Thyroid gland (tissue), 4 donors: ENCODE results near the gene BIRC3. TPM values are rescaled to one million over a fixed set of nuclear protein-coding genes. Genes with fewer than 3 reads are reported as not detected.
A peak's percentile ranks its signal among the peaks of the same experiment; 100 is the strongest.

Experiments used
- DNase-seq, 2 donors: peaks; one replicate each; pipeline ENCODE4 v3.0.0-alpha.2; 2019
- H3K27ac ChIP-seq, 3 donors: fragments of 200-600 bp; sonication (generic); 1 replicate in 2 of 3; 2 replicates in 1 of 3; pipeline ENCODE4 v1.5.1; 2016 to 2019; ENCODE audit warnings: mild to moderate bottlenecking in 1 of 3, moderate library complexity in 1 of 3
- H3K27me3 ChIP-seq: fragments of 200-600 bp; sonication (generic); one replicate; pipeline ENCODE4 v1.5.1; 2019
- H3K36me3 ChIP-seq, 2 donors: fragments of 200-600 bp; sonication (generic); one replicate each; pipeline ENCODE4 v1.5.1; 2016 to 2019
- H3K4me1 ChIP-seq, 2 donors: fragments of 200-600 bp; sonication (generic); one replicate each; pipeline ENCODE4 v1.5.1; 2017 to 2019
- H3K4me3 ChIP-seq, 3 donors: fragments of 200-600 bp; sonication (generic); replicated peaks in 1 of 3; 1 replicate in 2 of 3; 2 replicates in 1 of 3; pipeline ENCODE4 v1.5.1; 2016; ENCODE audit warnings: mild to moderate bottlenecking in 1 of 3
- H3K9me3 ChIP-seq: fragments of 200-600 bp; sonication (generic); one replicate; pipeline ENCODE4 v1.5.1; 2017
- POLR2A ChIP-seq, 2 donors: fragments of 450-650 bp; IDR thresholded peaks; one replicate each; pipeline ENCODE4 v1.6.1; 2017; ENCODE audit warnings: antibody characterized with exemption in 2 of 2, mild to moderate bottlenecking in 2 of 2, moderate library complexity in 1 of 2
- WGBS, 2 donors: methylation state at CpG; one replicate each; pipeline ENCODE4 v1.1.5; 2017; 5-methylcytosine and 5-hydroxymethylcytosine counted together
- intact Hi-C: fragments of 100-400 bp; cut with DNase I; formaldehyde crosslinking; loops from one replicate; pipeline ENCODE4 v1.15.1; 2023
- total RNA-seq, 4 donors: library from RNA; depleted of rRNA; stranded (reverse); fragments of >200 nt; gene quantifications; one replicate each; pipeline ENCODE4 v1.2.3, GENCODE V29; 2016
- TF ChIP-seq, protein P1 (sequence below), 6 experiments: fragments of 200-600 bp in 3 of 6; fragments of 450-650 bp in 3 of 6; sonication (generic) in 3 of 6; IDR thresholded peaks; one replicate each; pipeline ENCODE4 v1.5.1; 2016 to 2019; ENCODE audit warnings: antibody characterized with exemption in 6 of 6, mild to moderate bottlenecking in 2 of 6, inconsistent platforms in 1 of 6, moderate library complexity in 1 of 6

BIRC3 gene
- total RNA-seq, 4 donors from 2014 or later: 2.0 to 6.0 (median 4.1) TPM

DNA sequence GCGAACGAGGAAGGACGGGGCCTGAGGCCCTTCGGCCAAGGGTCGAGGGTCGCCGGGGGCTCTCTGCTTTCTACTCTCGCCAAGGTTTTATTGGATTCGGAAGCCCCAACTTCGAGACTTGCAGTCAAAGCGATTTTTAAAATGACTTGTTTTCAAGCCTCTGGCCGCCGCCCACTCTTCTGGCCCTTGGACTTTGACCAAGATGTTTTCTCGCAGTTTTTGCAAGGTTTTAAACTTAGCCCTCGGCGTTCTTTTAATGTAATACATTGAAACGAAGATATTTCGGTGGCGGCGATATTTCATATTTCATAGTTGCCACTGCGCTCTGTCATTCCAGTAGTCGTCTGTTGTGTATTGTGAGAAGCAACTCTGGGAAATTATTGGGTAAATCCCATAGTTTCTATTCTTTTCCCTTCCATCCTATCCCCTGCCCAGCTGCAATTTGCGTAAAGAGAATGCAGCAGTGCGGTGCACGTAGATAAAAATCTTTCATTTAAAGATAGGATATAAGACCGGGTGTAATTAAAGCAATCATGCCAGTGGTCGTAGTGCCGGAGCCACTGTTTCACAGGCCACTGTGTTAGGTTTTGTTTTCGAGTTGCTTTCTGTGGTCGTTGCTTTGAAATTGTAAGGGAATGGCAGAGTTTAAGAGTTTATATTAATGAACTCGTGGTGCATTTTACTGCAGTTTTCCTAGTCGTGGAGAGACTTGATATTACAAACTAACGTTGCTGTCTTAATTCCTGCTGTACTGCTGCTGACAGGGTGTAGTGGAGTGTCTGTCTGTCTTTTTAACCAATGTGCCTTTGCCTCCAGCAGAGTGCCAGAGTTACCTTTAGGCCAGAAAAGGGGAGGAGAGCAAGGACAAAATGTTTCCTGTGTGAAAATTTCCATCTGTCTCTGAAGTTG lies 30.4 kb downstream of the BIRC3 start:
- peak overlapping the region; percentile 99 for H3K27ac ChIP-seq
- 0% methylated on average over 28 to 33 of the region's 33 CpGs for WGBS, 2 donors
- no peaks in the 10 kb centered on the region for H3K27me3 ChIP-seq
- DNase-seq: peak; percentile 38 to 47
- intact Hi-C loops: loop anchor here (10.0 kb wide), 2 partner anchors 47 to 317 kb away; no protein-coding TSS in a partner anchor
- H3K36me3 ChIP-seq: no peaks in the 10 kb centered on the region
- TF ChIP-seq, protein P1, sequence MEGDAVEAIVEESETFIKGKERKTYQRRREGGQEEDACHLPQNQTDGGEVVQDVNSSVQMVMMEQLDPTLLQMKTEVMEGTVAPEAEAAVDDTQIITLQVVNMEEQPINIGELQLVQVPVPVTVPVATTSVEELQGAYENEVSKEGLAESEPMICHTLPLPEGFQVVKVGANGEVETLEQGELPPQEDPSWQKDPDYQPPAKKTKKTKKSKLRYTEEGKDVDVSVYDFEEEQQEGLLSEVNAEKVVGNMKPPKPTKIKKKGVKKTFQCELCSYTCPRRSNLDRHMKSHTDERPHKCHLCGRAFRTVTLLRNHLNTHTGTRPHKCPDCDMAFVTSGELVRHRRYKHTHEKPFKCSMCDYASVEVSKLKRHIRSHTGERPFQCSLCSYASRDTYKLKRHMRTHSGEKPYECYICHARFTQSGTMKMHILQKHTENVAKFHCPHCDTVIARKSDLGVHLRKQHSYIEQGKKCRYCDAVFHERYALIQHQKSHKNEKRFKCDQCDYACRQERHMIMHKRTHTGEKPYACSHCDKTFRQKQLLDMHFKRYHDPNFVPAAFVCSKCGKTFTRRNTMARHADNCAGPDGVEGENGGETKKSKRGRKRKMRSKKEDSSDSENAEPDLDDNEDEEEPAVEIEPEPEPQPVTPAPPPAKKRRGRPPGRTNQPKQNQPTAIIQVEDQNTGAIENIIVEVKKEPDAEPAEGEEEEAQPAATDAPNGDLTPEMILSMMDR (IDR thresholded peaks at IDR 0.05): no peak
- TF ChIP-seq POLR2A (IDR thresholded peaks at IDR 0.05): peak in 1 of 2 donors; percentile 60
- peaks cover 12 to 20% of the 10 kb centered on the region in 2 donors for H3K4me1 ChIP-seq
- peak overlapping the region; percentile 21 to 76 (median 64) for H3K4me3 ChIP-seq
- H3K9me3 ChIP-seq: no peaks in the 10 kb centered on the region

GRCh38 chr11:102357116-102357515 lies 39.8 kb downstream of the BIRC3 start:
- no peak for TF ChIP-seq POLR2A (IDR thresholded peaks at IDR 0.05)
- H3K9me3 ChIP-seq: no peaks in the 10 kb centered on the region
- peaks cover 13 to 17% of the 10 kb centered on the region in 2 donors for H3K36me3 ChIP-seq
- H3K27me3 ChIP-seq: no peaks in the 10 kb centered on the region
- no peak overlapping the region for H3K4me3 ChIP-seq
- no peak for DNase-seq
- H3K4me1 ChIP-seq: no peaks in the 10 kb centered on the region
- intact Hi-C loops: no loop called here
- no peak overlapping the region for H3K27ac ChIP-seq

GRCh38 chr11:102359372-102359771 lies 42.1 kb downstream of the BIRC3 start:
- Histone ChIP-seq H3K4me3 (no peak overlapping the region), H3K9me3 (no peaks in the 10 kb centered on the region), H3K4me1 (no peaks in the 10 kb centered on the region), H3K27ac (no peak overlapping the region), H3K27me3 (no peaks in the 10 kb centered on the region), H3K36me3 (peaks cover 13 to 23% of the 10 kb centered on the region in 2 donors)
- WGBS, 2 donors: 66 to 80% methylated on average over 3 of the region's 3 CpGs
- TF ChIP-seq, protein P1 (IDR thresholded peaks at IDR 0.05): no peak
- no peak for TF ChIP-seq POLR2A (IDR thresholded peaks at IDR 0.05)
- DNase-seq: no peak
- intact Hi-C loops: no loop called here

GRCh38 chr11:102360681-102361080 lies 43.4 kb downstream of the BIRC3 start:
- DNase-seq: no peak
- no peak for TF ChIP-seq POLR2A (IDR thresholded peaks at IDR 0.05)
- TF ChIP-seq, protein P1 (IDR thresholded peaks at IDR 0.05): no peak
- H3K4me1 ChIP-seq: no peaks in the 10 kb centered on the region
- H3K27ac ChIP-seq: no peak overlapping the region
- H3K9me3 ChIP-seq: no peaks in the 10 kb centered on the region
- H3K4me3 ChIP-seq: no peak overlapping the region
- 97 to 99% methylated on average over 3 of the region's 3 CpGs for WGBS, 2 donors
- intact Hi-C loops: no loop called here
- H3K27me3 ChIP-seq: no peaks in the 10 kb centered on the region
- peaks cover 24 to 34% of the 10 kb centered on the region in 2 donors for H3K36me3 ChIP-seq

DNA sequence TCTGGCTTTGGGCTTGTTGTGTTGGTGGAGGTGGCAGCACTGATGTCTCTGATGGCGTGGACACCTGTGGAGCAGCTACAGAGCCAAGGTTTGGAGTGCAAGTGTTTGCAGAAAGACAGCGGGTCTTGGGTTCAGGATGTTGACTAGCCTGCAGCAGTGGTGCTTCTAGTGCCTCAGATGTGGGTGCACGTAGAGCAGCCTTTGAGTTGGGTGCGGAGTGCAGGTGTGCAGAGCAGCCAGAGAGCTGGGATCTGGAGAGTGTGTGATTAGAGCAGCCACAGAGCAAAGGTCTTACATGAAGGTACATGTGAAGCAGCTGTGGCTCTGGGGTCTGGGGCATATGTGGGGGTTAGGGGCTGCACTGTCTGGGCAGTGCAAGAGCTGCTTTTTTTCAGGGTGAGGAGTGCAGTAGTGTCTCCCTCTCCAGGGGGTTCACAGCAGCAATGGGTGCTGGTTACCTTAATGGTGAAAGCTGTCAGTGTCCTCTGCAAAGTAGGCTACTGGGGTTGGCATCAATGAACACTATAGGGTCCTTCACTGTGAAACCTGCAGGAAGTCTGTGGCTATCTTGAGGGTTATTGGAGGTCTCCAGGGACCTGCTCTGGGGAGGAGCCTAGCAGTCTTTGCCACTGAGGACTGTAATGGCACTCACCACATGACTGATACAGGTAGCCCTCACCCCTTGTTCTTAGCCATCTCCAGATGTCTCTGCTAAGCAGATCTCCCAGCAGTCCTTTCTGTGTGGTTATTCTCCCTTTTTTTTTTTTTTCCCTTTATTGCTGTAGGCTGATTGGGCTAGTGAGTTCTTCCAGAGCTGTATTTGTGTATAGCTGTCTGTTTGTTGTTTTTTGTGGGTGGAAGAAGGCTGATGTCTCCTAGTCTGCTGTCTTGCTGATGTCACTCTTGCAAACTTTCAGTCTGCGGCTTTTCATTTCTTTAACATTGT lies 44.1 kb downstream of the BIRC3 start:
- H3K4me3 ChIP-seq: no peak overlapping the region
- WGBS, 2 donors: 92 to 100% methylated on average over 5 of the region's 5 CpGs
- DNase-seq: no peak
- H3K27me3 ChIP-seq: no peaks in the 10 kb centered on the region
- H3K27ac ChIP-seq: no peak overlapping the region
- intact Hi-C loops: no loop called here
- no peak for TF ChIP-seq POLR2A (IDR thresholded peaks at IDR 0.05)
- TF ChIP-seq, protein P1 (IDR thresholded peaks at IDR 0.05): no peak
- peaks cover 27 to 35% of the 10 kb centered on the region in 2 donors for H3K36me3 ChIP-seq
- no peaks in the 10 kb centered on the region for H3K9me3 ChIP-seq
- no peaks in the 10 kb centered on the region for H3K4me1 ChIP-seq
